ENCODE measurements around the gene HOXA6. TPM values are rescaled to one million over a fixed set of nuclear protein-coding genes. Genes with fewer than 3 reads are reported as not detected.

The HOXA6 gene
- total and polyA plus RNA-seq, 2 donors (not counting 3 experiments of a cell fraction or from before 2014, with no cell fraction given) = 10.0 to 20.7 TPM

DNA sequence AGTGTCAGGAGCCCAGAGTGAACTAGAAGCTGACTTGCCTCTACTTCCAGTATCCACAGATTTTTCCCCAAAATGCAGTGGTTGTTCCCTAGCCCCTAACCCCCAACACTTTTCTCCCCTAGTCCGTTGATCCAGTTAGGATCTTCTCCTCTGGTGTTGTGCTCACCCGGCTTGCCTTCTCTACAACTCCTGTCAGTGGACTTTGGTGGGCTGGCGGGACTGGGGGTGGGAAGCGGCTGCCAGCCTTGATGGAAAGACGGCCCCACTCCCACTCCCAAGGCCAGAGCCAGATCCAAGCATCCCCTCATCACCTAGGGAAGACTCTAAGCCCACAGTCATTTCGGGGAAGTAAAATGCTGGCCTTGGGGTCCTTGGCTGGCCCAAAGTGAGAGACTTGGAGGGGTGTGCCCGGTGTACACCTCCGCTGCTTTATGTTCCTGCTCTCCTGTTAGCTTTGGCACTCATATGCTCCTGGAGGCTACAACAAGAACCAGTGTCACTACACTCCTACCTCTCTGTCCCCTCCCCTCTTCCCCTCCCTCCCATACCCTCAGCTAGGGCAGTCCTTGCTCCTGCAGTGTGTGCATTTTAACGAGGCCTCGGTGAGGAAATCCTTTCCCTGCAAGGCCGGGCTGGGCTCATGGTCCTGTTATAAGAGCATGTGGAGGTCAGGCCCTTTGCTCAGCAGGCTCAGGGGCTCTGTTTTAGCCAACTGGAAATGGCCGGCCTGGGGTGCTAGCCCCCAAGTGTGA lies 27.5 kb upstream of the HOXA6 start:
- Histone ChIP-seq H4K20me1 (replicated peaks; ENCODE audit: control insufficient read depth, extremely low read depth, insufficient read depth, low read length) (no peaks in the 10 kb centered on the region), H3K4me1 (ENCODE audit: control insufficient read depth, extremely low read depth, insufficient read depth, low read length) (peaks cover 61% of the 10 kb centered on the region), H3K4me2 (ENCODE audit: insufficient read depth, low read length) (peak overlapping the region; percentile 98), H3K4me3 (replicated peaks in 1 of 3; ENCODE audit: insufficient read depth in 1 of 3, low read depth in 1 of 3, low read length in 3 of 3) (peak overlapping the region in 2 of 3 experiments; percentile 34 to 94), H3K27me3 (ENCODE audit: control insufficient read depth in 2 of 2, insufficient read depth in 2 of 2, low read length in 2 of 2) (no peaks in the 10 kb centered on the region), H3K36me3 (ENCODE audit: control insufficient read depth in 2 of 2, extremely low read depth in 1 of 2, insufficient read depth in 2 of 2, low read length in 2 of 2) (no peaks in the 10 kb centered on the region), H2AFZ (ENCODE audit: low read depth, low read length) (no peak overlapping the region), H3K79me2 (ENCODE audit: control insufficient read depth, insufficient read depth, low read length) (peaks cover 96% of the 10 kb centered on the region), H3K9me1 (replicated peaks; ENCODE audit: control insufficient read depth, extremely low read depth, insufficient read depth, low read length) (no peaks in the 10 kb centered on the region), H3K27ac (ENCODE audit: insufficient read depth, low read depth, low read length) (peak overlapping the region; percentile 96), H3K9ac (replicated peaks; ENCODE audit: extremely low read depth, insufficient read depth, low read length) (peak overlapping the region; percentile 95), H3K9me3 (replicated peaks; ENCODE audit: control insufficient read depth, insufficient read depth, low read length) (no peaks in the 10 kb centered on the region)
- dilution Hi-C loops (cut with MboI; ENCODE audit: extremely low pct_ligation_motif_present, low sequenced_read_pairs) = loop anchor here (25.0 kb wide), 1 partner anchor 988 kb away; no protein-coding TSS in a partner anchor
- ChIA-PET CTCF (interaction anchor here (1.0 to 8.0 kb wide), 4 partner anchors 9 to 23 kb away, joined by 3 to 81 read pairs (median 28); partner anchors contain the start of genes HOXA11 and HOXA3), POLR2A (interaction anchor here (2.1 to 2.5 kb wide), 2 partner anchors 10 to 23 kb away, joined by 7 to 8 read pairs; partner anchors contain the start of genes HOXA11 and HOXA3)
- no peak for TF ChIP-seq POLR2A (IDR thresholded peaks at IDR 0.05; ENCODE audit: low read depth, low read length)
- TF ChIP-seq GATA2 (IDR thresholded peaks at IDR 0.05; ENCODE audit: insufficient read depth, insufficient read length, low read depth, low read length) = no peak
- TF ChIP-seq MYC (IDR thresholded peaks at IDR 0.05; ENCODE audit: low read depth, low read length) = no peak
- TF ChIP-seq JUN (IDR thresholded peaks at IDR 0.05; ENCODE audit: borderline replicate concordance, insufficient read depth, insufficient read length, low read depth) = no peak
- TF ChIP-seq, protein P1, sequence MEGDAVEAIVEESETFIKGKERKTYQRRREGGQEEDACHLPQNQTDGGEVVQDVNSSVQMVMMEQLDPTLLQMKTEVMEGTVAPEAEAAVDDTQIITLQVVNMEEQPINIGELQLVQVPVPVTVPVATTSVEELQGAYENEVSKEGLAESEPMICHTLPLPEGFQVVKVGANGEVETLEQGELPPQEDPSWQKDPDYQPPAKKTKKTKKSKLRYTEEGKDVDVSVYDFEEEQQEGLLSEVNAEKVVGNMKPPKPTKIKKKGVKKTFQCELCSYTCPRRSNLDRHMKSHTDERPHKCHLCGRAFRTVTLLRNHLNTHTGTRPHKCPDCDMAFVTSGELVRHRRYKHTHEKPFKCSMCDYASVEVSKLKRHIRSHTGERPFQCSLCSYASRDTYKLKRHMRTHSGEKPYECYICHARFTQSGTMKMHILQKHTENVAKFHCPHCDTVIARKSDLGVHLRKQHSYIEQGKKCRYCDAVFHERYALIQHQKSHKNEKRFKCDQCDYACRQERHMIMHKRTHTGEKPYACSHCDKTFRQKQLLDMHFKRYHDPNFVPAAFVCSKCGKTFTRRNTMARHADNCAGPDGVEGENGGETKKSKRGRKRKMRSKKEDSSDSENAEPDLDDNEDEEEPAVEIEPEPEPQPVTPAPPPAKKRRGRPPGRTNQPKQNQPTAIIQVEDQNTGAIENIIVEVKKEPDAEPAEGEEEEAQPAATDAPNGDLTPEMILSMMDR (IDR thresholded peaks at IDR 0.05; ENCODE audit: extremely low read depth in 1 of 2, insufficient read depth in 1 of 2, low read depth in 1 of 2, low read length in 2 of 2) = no peak
- no peak for TF ChIP-seq EZH2 (IDR thresholded peaks at IDR 0.05; ENCODE audit: borderline replicate concordance, low read depth, low read length, severe bottlenecking)
- TF ChIP-seq FOS (IDR thresholded peaks at IDR 0.05; ENCODE audit: borderline replicate concordance, insufficient read depth, low read length) = no peak
- TF ChIP-seq MAX (IDR thresholded peaks at IDR 0.05; ENCODE audit: insufficient read depth, insufficient read length) = no peak
- TF ChIP-seq POLR2AphosphoS5 (IDR thresholded peaks at IDR 0.05; ENCODE audit: insufficient read depth, low read depth, low read length) = no peak
- BruUV-seq (replicated peaks) = no TSS peak
- intact Hi-C loops (cut with micrococcal nuclease) = loop anchor here (1.0 kb wide), 1 partner anchor 10 kb away; the partner anchor contains the start of gene HOXA9
- DNase-seq (ENCODE audit: low read depth, low spot score) (peak; percentile 70), FAIRE-seq (peak; percentile 28)

Measured in endothelial cell of umbilical vein (primary cell).